BE2C (cell line): ENCODE results near the gene C1QL2.

Source experiments
- DNase-seq: peaks from one replicate; pipeline ENCODE4 v3.0.0-alpha.2; 2020
- H3K27me3 ChIP-seq: fragments of 250-450 bp; sonication (Bioruptor Pico); 2 replicates; pipeline ENCODE4 v1.5.1; 2020; ENCODE audit warnings: mild to moderate bottlenecking
- H3K36me3 ChIP-seq: fragments of 250-450 bp; sonication (Bioruptor Pico); 2 replicates; pipeline ENCODE4 v1.5.1; 2020; ENCODE audit warnings: mild to moderate bottlenecking
- H3K4me1 ChIP-seq: fragments of 250-450 bp; sonication (Bioruptor Pico); 2 replicates; pipeline ENCODE4 v1.5.1; 2020
- H3K4me3 ChIP-seq: 2 replicates; pipeline ENCODE4 v1.5.1; 2011; ENCODE audit warnings: low read depth, low read length
- H3K9me3 ChIP-seq: fragments of 250-450 bp; sonication (Bioruptor Pico); 2 replicates; pipeline ENCODE4 v1.5.1; 2020
- CTCF ChIP-seq: IDR thresholded peaks from 2 replicates; pipeline ENCODE4 v1.5.1; 2012; ENCODE audit warnings: mild to moderate bottlenecking, low read depth, low read length

Gene C1QL2

GRCh38 chr2:119181791-119182445 lies 23.4 kb upstream of the C1QL2 start:
- TF ChIP-seq CTCF, result no peak
- Histone ChIP-seq H3K36me3 (no peaks in the 10 kb centered on the region), H3K27me3 (no peaks in the 10 kb centered on the region), H3K4me1 (no peaks in the 10 kb centered on the region), H3K4me3 (no peak overlapping the region), H3K9me3 (no peaks in the 10 kb centered on the region)
- DNase-seq, result no peak

- H3K9me3 ChIP-seq, result no peaks in the 10 kb centered on the region
- no peak for TF ChIP-seq CTCF
- H3K4me1 ChIP-seq, result no peaks in the 10 kb centered on the region
- no peaks in the 10 kb centered on the region for H3K36me3 ChIP-seq
- no peak overlapping the region for H3K4me3 ChIP-seq
- H3K27me3 ChIP-seq, result no peaks in the 10 kb centered on the region
- no peak for DNase-seq
Observed at GRCh38 chr2:119181391-119181790, 22.8 kb upstream of the C1QL2 start.

- Histone ChIP-seq H3K4me1 (no peaks in the 10 kb centered on the region), H3K9me3 (no peaks in the 10 kb centered on the region), H3K36me3 (no peaks in the 10 kb centered on the region), H3K4me3 (no peak overlapping the region), H3K27me3 (no peaks in the 10 kb centered on the region)
- DNase-seq, result no peak
- TF ChIP-seq CTCF, result no peak
Observed at GRCh38 chr2:119180892-119181291, 22.3 kb upstream of the C1QL2 start.

GRCh38 chr2:119179991-119180390 lies 21.4 kb upstream of the C1QL2 start:
- Histone ChIP-seq H3K9me3 (no peaks in the 10 kb centered on the region), H3K4me3 (no peak overlapping the region), H3K36me3 (no peaks in the 10 kb centered on the region), H3K27me3 (no peaks in the 10 kb centered on the region), H3K4me1 (no peaks in the 10 kb centered on the region)
- no peak for TF ChIP-seq CTCF
- no peak for DNase-seq

- H3K36me3 ChIP-seq, result no peaks in the 10 kb centered on the region
- H3K9me3 ChIP-seq, result no peaks in the 10 kb centered on the region
- H3K4me3 ChIP-seq, result no peak overlapping the region
- H3K27me3 ChIP-seq, result no peaks in the 10 kb centered on the region
- DNase-seq, result no peak
- no peaks in the 10 kb centered on the region for H3K4me1 ChIP-seq
- no peak for TF ChIP-seq CTCF
Observed at GRCh38 chr2:119179202-119179601, 20.7 kb upstream of the C1QL2 start.

- TF ChIP-seq CTCF, result no peak
- no peak for DNase-seq
- Histone ChIP-seq H3K4me1 (no peaks in the 10 kb centered on the region), H3K4me3 (no peak overlapping the region), H3K27me3 (no peaks in the 10 kb centered on the region), H3K36me3 (no peaks in the 10 kb centered on the region), H3K9me3 (no peaks in the 10 kb centered on the region)
Observed at GRCh38 chr2:119178776-119179175, 20.2 kb upstream of the C1QL2 start.
